ENCODE data around the gene KRTAP5-8. TPM values are rescaled to one million over a fixed set of nuclear protein-coding genes. Genes with fewer than 3 reads are reported as not detected.

Gene KRTAP5-8
- total RNA-seq, 2 experiments from 2014 or later, result not detected

DNA sequence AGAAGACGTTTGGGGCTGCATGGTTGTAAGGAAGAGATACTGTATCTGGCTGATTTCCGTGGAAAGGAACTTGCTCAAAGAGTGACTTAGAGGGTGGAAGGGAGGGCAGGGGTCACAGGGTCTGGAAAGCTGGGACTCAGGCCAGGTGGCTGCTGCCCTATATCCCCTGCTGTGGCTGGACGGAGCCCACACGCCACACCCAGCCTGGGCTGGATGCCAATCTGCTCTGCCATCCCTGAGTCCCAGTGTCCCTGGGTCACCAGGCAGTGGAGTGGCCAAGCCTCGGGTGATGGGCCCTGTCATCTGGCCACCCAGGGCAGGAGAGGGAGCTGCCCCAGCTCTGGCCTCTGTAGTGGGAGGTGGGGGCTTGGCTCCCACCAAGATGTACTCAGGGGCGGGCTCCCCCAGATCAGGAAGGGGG lies 37.2 kb upstream of the KRTAP5-8 start:
- peaks cover 6% of the 10 kb centered on the region for H3K4me1 Mint-ChIP-seq
- H3K9me3 Mint-ChIP-seq, result peaks cover 2% of the 10 kb centered on the region
- H3K4me3 Mint-ChIP-seq, result no peak overlapping the region
- no peaks in the 10 kb centered on the region for H3K27me3 Mint-ChIP-seq
- DNase-seq, result no peak
- no peak for ATAC-seq (ENCODE audit: low read depth)
- H3K27ac Mint-ChIP-seq, result no peak overlapping the region
- H3K36me3 Mint-ChIP-seq, result peaks cover 40% of the 10 kb centered on the region
- POLR2A ChIA-PET, result no interaction called here

DNA sequence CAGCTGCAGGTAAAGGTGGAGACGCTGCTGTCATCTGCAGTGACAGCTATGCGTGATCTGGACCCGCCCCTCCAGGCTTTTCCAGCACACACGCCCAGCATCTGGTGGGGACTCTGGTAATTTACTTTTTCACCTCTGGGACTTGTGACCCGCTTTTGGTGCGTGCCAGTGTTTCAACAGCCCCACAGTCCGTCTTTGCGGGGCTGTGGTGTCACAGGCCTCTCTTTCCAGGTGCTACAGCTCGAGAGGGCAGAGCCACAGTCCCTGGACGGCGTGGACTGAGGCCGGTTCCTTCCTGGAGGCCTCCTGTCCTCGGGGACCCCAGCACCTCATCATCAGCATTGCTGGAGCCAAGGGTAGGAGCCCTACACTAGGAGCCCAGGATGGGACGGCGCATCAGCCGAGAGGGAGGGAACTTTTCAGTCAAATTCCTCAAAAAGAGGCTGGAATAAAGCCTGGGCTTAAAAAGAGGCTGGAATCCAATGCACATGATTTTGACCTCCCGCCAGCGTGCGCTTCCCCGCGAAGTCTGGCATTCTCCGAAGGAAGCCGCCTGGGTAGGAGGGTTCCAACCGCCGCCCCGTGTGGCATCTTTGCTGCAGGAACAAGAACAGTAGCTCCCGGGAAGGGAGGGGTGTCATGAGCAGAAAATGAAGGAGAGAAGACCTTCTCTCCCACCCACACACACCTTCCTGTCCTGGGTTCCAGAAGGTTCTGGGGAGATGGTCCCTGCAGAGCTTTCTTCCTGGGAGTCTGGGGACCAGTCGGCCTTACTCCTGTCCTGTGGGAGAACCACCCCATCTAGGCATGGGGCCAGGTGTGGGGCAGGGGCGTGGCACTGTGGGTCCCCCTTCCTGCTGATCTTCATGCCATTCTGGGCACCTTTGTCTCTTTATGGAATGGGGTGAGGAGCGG lies 36.5 kb upstream of the KRTAP5-8 start:
- POLR2A ChIA-PET, result no interaction called here
- ATAC-seq (ENCODE audit: low read depth) (no peak), DNase-seq (no peak)
- peaks cover 6% of the 10 kb centered on the region for H3K4me1 Mint-ChIP-seq
- peaks cover 2% of the 10 kb centered on the region for H3K9me3 Mint-ChIP-seq
- H3K36me3 Mint-ChIP-seq, result peaks cover 45% of the 10 kb centered on the region
- H3K27me3 Mint-ChIP-seq, result no peaks in the 10 kb centered on the region
- no peak overlapping the region for H3K4me3 Mint-ChIP-seq
- H3K27ac Mint-ChIP-seq, result no peak overlapping the region

DNA sequence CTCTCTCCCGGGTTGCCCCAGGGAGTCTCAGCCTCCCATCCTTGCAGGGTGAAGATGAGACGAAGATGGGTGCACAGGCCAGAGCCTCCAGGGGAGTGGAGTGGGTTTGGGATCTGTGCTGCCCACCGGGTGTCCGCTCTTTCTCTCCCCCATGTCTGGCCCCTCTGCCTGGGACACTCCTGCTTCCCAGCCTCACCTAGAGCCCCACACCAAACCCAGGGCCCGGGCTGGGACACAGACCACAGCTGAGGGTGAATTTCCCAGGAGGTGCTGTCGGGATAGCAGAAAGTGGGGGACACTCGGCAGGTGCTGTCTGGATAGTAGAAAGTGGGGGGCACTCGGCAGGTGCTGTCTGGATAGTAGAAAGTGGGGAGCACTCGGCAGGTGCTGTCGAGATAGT lies 35.8 kb upstream of the KRTAP5-8 start:
- peaks cover 52% of the 10 kb centered on the region for H3K36me3 Mint-ChIP-seq
- DNase-seq, result no peak
- no peak overlapping the region for H3K27ac Mint-ChIP-seq
- ATAC-seq (ENCODE audit: low read depth), result no peak
- H3K9me3 Mint-ChIP-seq, result peaks cover 3% of the 10 kb centered on the region
- no peak overlapping the region for H3K4me3 Mint-ChIP-seq
- no peaks in the 10 kb centered on the region for H3K27me3 Mint-ChIP-seq
- POLR2A ChIA-PET, result no interaction called here
- H3K4me1 Mint-ChIP-seq, result peaks cover 6% of the 10 kb centered on the region

DNA sequence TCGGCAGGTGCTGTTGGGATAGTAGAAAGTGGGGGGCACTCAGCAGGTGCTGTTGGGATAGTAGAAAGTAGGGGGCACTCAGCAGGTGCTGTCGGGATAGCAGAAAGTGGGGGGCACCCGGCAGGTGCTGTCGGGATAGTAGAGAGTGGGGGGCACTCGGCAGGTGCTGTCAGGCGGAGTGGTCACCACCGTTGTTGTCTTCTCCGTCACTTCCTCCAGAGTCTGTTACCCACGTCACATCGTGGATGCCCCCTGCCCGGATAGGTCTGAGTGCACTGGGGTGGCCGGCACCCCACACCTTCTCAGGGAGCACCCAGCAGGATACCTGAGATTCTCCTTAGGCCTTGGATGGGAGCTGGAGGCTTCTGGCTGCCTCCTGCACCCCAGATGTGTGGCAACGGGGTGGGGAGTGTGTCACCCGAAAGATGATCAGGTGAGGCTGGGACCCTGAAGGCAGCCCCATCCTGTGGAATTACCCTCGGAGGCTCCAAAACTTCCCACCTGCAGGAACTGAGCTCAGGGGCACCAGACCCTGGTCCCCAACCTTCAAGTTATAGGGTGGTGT lies 34.9 kb upstream of the KRTAP5-8 start:
- DNase-seq (no peak), ATAC-seq (ENCODE audit: low read depth) (no peak)
- peaks cover 4% of the 10 kb centered on the region for H3K9me3 Mint-ChIP-seq
- no peak overlapping the region for H3K4me3 Mint-ChIP-seq
- no peak overlapping the region for H3K27ac Mint-ChIP-seq
- H3K36me3 Mint-ChIP-seq, result peaks cover 51% of the 10 kb centered on the region
- peaks cover 6% of the 10 kb centered on the region for H3K4me1 Mint-ChIP-seq
- no peaks in the 10 kb centered on the region for H3K27me3 Mint-ChIP-seq
- POLR2A ChIA-PET, result no interaction called here

DNA sequence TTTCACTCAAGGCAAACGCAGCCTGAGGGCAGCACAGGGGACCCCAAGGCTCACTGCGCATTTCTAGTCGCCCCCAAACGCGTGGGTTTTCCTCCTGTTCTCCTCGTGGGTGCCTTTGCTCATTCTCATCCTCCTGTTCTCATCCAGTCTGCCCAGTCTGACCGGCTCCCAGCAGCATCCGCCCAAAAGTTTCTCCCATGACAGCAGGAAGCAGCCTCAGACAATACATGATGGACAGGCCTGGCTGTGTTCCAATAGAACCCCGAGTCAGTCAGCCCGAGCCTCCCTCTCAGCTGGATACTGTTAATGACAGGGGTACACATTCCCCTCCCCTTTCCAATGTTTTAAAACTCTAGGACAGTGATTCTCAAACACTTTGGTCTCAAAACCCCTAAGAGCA lies 33.3 kb upstream of the KRTAP5-8 start:
- H3K4me1 Mint-ChIP-seq, result no peaks in the 10 kb centered on the region
- H3K27me3 Mint-ChIP-seq, result no peaks in the 10 kb centered on the region
- H3K27ac Mint-ChIP-seq, result no peak overlapping the region
- H3K4me3 Mint-ChIP-seq, result no peak overlapping the region
- peaks cover 42% of the 10 kb centered on the region for H3K36me3 Mint-ChIP-seq
- POLR2A ChIA-PET, result no interaction called here
- DNase-seq (no peak), ATAC-seq (ENCODE audit: low read depth) (no peak)
- H3K9me3 Mint-ChIP-seq, result peaks cover 6% of the 10 kb centered on the region

DNA sequence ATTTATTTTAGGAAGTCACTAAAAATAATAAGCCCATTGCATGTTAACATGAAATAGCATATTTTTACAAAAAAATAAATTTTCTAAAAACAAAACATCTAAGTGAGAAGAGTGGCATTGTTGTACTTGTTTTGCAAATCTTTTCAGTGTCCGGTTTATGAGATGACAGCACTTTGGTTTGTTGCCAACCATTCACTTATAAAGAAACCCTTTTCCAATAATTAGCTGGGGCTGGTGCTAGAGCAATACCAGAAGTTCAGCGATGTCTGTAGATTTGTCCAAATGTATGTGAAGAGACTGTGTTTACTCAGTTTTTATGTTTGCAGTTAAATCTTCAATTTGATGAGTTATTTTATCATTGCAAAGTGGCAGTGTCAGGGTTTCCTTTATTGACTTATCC lies 32.8 kb upstream of the KRTAP5-8 start:
- no peak for ATAC-seq (ENCODE audit: low read depth)
- no peaks in the 10 kb centered on the region for H3K27me3 Mint-ChIP-seq
- no peaks in the 10 kb centered on the region for H3K4me1 Mint-ChIP-seq
- no peak for DNase-seq
- peaks cover 39% of the 10 kb centered on the region for H3K36me3 Mint-ChIP-seq
- peaks cover 10% of the 10 kb centered on the region for H3K9me3 Mint-ChIP-seq
- H3K4me3 Mint-ChIP-seq, result no peak overlapping the region
- H3K27ac Mint-ChIP-seq, result no peak overlapping the region
- POLR2A ChIA-PET, result no interaction called here

DNA sequence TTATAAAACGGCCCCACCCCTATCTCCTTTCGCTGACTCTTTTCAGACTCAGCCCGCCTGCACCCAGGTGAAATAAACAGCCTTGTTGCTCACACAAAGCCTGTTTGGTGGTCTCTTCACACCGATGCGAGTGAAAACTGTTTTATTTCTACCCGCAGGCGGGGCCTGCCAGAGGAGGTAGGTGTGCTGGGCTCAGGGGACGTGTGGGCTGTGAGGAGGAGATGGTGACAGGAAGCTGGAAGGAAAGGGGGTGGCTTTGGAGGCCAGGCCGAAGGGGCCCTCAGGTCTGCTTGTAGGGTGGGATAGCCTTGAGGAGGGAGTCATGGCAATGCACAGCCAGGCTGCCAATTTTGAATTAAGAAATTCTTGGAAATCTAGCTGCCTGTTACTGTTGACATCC lies 32.0 kb upstream of the KRTAP5-8 start:
- no peak overlapping the region for H3K27ac Mint-ChIP-seq
- no peaks in the 10 kb centered on the region for H3K4me1 Mint-ChIP-seq
- no peak for DNase-seq
- H3K4me3 Mint-ChIP-seq, result no peak overlapping the region
- no peaks in the 10 kb centered on the region for H3K27me3 Mint-ChIP-seq
- peaks cover 33% of the 10 kb centered on the region for H3K36me3 Mint-ChIP-seq
- peaks cover 12% of the 10 kb centered on the region for H3K9me3 Mint-ChIP-seq
- POLR2A ChIA-PET, result no interaction called here
- ATAC-seq (ENCODE audit: low read depth), result no peak

DNA sequence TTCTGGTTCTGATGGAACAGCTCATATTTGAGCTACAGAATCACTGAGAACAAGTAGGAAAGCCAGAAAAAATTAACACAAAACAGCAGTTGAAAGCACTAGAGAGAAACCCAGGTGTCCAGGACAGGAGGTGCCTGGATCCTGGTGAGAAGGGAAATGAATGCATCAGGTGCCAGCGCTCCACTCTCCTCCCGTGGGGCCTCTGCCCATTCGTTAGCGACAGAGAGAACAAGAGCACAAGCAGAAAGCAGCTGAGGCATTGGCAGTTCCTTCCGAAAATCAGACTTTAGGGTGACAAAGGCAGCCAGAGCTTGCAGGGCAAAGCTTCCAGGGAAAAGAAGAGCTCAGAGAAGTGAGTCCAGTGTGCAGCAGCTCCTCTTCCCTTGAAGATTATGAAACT lies 30.7 kb upstream of the KRTAP5-8 start:
- Mint-ChIP-seq H3K4me3 (no peak overlapping the region), H3K36me3 (peaks cover 32% of the 10 kb centered on the region), H3K4me1 (no peaks in the 10 kb centered on the region), H3K27me3 (no peaks in the 10 kb centered on the region), H3K27ac (no peak overlapping the region), H3K9me3 (peaks cover 12% of the 10 kb centered on the region)
- ATAC-seq (ENCODE audit: low read depth) (no peak), DNase-seq (no peak)
- POLR2A ChIA-PET, result no interaction called here

DNA sequence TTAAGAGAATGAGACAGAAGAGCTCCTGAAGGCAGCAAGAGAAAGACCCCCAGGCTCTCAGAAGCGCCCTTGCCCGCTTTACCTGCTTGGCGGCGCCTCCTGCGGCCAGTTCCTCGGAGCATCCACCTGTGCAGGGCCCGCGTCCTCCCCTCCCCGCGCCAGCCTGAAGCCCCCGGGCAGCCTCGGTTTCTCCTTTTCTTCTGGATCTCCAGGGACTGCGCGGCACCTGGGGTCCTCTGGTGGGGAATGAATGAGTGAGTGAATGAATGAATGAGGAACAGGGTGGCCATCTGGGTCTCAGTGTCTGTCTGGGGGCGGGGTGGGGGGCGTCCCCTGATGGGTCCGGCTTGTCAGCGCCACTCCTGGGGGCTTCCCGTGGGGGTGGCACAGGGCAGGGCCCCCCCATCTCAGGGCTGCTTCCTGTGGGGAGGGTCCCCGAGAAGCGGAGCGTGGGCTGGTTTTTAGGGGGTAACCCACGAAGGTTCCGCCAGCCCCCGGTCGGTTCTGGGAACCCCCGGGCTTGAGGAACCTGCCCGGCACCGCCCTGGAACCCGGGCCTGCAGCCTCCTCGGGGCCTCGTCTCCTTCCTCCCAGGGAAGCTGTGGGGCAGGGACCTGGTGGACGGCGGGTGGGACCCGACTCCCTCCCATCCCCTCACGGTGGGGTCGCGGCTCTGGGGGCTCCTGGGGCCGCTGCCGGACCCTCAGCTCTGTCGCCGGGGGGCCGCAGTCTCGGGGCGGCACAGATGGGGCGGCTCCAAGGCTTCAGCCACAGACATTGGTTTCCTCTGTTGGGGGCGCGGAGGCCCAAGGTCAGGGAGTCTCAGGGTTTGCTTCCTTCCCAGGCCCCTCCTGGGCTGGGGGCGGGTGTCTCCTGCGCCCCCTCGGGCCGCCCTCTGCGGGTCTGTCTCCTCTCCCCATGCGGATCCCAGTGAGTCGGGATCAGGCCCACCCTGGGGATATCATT lies 19.0 kb upstream of the KRTAP5-8 start:
- POLR2A ChIA-PET, result no interaction called here
- Mint-ChIP-seq H3K27ac (no peak overlapping the region), H3K27me3 (no peaks in the 10 kb centered on the region)

DNA sequence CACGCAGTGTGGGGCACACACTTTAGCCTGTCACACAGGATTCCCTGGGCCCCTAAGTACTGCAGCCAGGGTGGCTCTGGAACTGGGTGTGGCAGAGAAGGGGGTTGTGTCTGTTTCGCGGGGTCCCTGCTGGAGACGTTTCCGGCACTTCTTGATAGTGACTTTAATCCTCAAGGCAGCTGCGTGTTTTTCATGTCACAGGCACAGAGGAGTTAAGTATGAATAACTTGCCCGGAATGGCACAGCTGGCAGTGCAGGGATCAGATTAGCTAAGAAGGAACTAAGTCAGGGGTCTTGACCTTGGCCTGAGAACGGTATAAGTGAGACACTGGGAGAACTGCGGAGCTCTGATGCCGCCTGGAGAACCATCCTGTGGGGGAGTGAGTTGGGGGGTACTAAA lies 18.3 kb upstream of the KRTAP5-8 start:
- Mint-ChIP-seq H3K4me3 (no peak overlapping the region), H3K27me3 (no peaks in the 10 kb centered on the region), H3K4me1 (no peaks in the 10 kb centered on the region), H3K36me3 (peaks cover 3% of the 10 kb centered on the region), H3K9me3 (peaks cover 7% of the 10 kb centered on the region), H3K27ac (no peak overlapping the region)
- POLR2A ChIA-PET, result no interaction called here
- no peak for ATAC-seq (ENCODE audit: low read depth)
- DNase-seq, result no peak

More for the DNA sequence above, 19.0 kb upstream of the KRTAP5-8 start:
- no peaks in the 10 kb centered on the region for H3K4me1 Mint-ChIP-seq
- H3K9me3 Mint-ChIP-seq, result peaks cover 7% of the 10 kb centered on the region
- ATAC-seq (ENCODE audit: low read depth), result no peak
- no peak overlapping the region for H3K4me3 Mint-ChIP-seq
- no peak for DNase-seq
- H3K36me3 Mint-ChIP-seq, result peaks cover 3% of the 10 kb centered on the region

DNA sequence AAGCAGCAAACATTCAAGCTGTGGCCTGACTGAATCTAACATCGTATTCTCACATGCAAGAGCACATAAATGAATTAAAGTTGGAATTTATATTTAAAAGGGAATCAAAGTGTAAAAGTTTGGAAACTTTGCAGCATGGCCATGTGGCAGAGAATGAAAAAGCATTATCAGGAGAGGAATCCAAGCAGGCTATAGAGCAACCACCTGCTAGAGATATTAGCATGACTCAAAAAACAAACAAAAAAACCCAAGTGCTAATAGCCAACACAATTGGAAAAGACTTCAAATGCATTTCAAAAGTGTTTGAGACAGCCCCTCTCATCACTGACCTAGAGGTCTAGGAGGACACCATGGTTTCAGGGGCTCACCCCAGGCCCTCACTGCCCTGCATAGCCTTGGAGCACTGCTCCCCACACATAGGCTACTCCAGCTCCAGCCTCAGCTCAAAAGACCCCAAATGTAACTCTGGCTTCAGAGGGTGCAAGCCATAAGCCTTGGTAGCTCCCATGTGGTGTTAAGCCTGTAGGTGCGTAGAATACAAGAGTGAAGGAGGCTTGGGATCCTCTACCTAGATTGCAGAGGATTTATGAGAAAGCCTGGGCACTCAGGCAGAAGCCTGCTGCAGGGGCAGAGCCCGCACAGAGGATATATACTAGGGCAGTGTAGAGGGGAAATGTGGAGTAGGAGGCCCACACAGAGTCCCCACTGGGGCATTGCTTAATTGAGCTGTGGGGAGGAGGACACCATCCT lies 12.5 kb upstream of the KRTAP5-8 start:
- POLR2A ChIA-PET, result no interaction called here
- no peak overlapping the region for H3K4me3 Mint-ChIP-seq

DNA sequence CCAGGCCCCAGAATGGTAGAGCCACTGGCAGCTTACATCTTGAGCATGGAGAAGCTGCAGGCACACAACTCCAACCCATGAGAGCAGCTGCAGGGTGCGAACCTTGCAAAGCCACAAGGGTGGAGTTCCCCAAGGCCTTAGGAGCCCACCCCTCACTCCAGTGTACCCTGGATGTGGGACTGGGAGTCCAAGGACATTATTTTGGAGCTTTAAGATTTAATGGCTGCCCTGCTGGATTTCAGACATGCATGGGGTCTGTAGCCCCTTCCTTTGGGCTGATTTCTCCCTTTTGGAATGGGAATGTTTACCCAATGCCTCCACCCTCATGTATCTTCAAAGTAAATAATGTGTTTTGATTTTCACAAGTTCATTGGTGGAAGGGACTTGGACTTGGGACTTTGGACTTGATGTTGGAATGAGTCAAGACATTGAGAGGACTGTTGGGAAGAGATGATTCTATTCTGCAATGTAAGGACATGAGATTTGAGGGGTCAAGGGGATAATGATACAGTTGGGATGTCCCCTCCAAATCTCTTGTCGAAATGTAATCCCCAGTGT lies 11.8 kb upstream of the KRTAP5-8 start:
- no peaks in the 10 kb centered on the region for H3K4me1 Mint-ChIP-seq
- DNase-seq (no peak), ATAC-seq (ENCODE audit: low read depth) (no peak)
- H3K4me3 Mint-ChIP-seq, result no peak overlapping the region
- H3K36me3 Mint-ChIP-seq, result peaks cover 3% of the 10 kb centered on the region
- H3K27me3 Mint-ChIP-seq, result peaks cover 4% of the 10 kb centered on the region
- peaks cover 7% of the 10 kb centered on the region for H3K9me3 Mint-ChIP-seq
- POLR2A ChIA-PET, result no interaction called here
- H3K27ac Mint-ChIP-seq, result no peak overlapping the region

More for the DNA sequence above, 12.5 kb upstream of the KRTAP5-8 start:
- ATAC-seq (ENCODE audit: low read depth) (no peak), DNase-seq (no peak)
- peaks cover 4% of the 10 kb centered on the region for H3K27me3 Mint-ChIP-seq
- no peaks in the 10 kb centered on the region for H3K4me1 Mint-ChIP-seq
- no peak overlapping the region for H3K27ac Mint-ChIP-seq
- H3K9me3 Mint-ChIP-seq, result peaks cover 7% of the 10 kb centered on the region
- H3K36me3 Mint-ChIP-seq, result peaks cover 3% of the 10 kb centered on the region
